Ishikawa (cell line): Measurements from ENCODE around the gene APBA2.

Experiments
- CEBPB ChIP-seq: IDR thresholded peaks from 2 replicates; pipeline ENCODE4 v1.6.1; 2012
- EP300 ChIP-seq: IDR thresholded peaks from 2 replicates; pipeline ENCODE4 v1.6.1; 2012; ENCODE audit warnings: borderline replicate concordance
- FOXM1 ChIP-seq: IDR thresholded peaks from 2 replicates; pipeline ENCODE4 v1.6.1; 2012; ENCODE audit warnings: low read depth, borderline replicate concordance
- MAX ChIP-seq: IDR thresholded peaks from 2 replicates; pipeline ENCODE4 v1.6.1; 2012
- RAD21 ChIP-seq: IDR thresholded peaks from 2 replicates; pipeline ENCODE4 v1.6.1; 2012; ENCODE audit warnings: low read depth
- REST ChIP-seq: IDR thresholded peaks from 2 replicates; pipeline ENCODE4 v1.6.1; 2012; ENCODE audit warnings: low read depth, mild to moderate bottlenecking
- TAF1 ChIP-seq: IDR thresholded peaks from 2 replicates; pipeline ENCODE4 v1.6.1; 2012; ENCODE audit warnings: low read depth, mild to moderate bottlenecking
- TEAD4 ChIP-seq: IDR thresholded peaks from 2 replicates; pipeline ENCODE4 v1.6.1; 2012
- USF1 ChIP-seq: IDR thresholded peaks from 2 replicates; pipeline ENCODE4 v1.6.1; 2012
- YY1 ChIP-seq: IDR thresholded peaks from 2 replicates; pipeline ENCODE4 v1.6.1; 2012; ENCODE audit warnings: low read depth
- ZBTB7A ChIP-seq: IDR thresholded peaks from 2 replicates; pipeline ENCODE4 v1.6.1; 2012; ENCODE audit warnings: low read depth

GRCh38 chr15:28878209-28878608 is 7.6 kb upstream of the APBA2 start:
- TF ChIP-seq FOXM1 (no peak), REST (no peak), EP300 (no peak), CEBPB (no peak), YY1 (no peak), MAX (no peak), TAF1 (no peak), ZBTB7A (no peak), TEAD4 (no peak), USF1 (no peak), RAD21 (no peak)
